HG02642 (cell line): Measurements from ENCODE around the gene RIC1.
A peak's percentile ranks its signal among the peaks of the same experiment; 100 is the strongest.
"Not testable (repeated sequence)": the region's sequence is repeated elsewhere in the genome, so short reads cannot be mapped to it uniquely, and the experiment has no call there.

Source experiments
- ATAC-seq: cut with Tn5 transposase; IDR thresholded peaks from one replicate; pipeline ENCODE4 v1.9.1; 2021; ENCODE audit warnings: mild to moderate bottlenecking; ENCODE audit not compliant: unreplicated experiment, poor library complexity

RIC1 gene, protein sequence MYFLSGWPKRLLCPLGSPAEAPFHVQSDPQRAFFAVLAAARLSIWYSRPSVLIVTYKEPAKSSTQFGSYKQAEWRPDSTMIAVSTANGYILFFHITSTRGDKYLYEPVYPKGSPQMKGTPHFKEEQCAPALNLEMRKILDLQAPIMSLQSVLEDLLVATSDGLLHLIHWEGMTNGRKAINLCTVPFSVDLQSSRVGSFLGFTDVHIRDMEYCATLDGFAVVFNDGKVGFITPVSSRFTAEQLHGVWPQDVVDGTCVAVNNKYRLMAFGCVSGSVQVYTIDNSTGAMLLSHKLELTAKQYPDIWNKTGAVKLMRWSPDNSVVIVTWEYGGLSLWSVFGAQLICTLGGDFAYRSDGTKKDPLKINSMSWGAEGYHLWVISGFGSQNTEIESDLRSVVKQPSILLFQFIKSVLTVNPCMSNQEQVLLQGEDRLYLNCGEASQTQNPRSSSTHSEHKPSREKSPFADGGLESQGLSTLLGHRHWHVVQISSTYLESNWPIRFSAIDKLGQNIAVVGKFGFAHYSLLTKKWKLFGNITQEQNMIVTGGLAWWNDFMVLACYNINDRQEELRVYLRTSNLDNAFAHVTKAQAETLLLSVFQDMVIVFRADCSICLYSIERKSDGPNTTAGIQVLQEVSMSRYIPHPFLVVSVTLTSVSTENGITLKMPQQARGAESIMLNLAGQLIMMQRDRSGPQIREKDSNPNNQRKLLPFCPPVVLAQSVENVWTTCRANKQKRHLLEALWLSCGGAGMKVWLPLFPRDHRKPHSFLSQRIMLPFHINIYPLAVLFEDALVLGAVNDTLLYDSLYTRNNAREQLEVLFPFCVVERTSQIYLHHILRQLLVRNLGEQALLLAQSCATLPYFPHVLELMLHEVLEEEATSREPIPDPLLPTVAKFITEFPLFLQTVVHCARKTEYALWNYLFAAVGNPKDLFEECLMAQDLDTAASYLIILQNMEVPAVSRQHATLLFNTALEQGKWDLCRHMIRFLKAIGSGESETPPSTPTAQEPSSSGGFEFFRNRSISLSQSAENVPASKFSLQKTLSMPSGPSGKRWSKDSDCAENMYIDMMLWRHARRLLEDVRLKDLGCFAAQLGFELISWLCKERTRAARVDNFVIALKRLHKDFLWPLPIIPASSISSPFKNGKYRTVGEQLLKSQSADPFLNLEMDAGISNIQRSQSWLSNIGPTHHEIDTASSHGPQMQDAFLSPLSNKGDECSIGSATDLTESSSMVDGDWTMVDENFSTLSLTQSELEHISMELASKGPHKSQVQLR (N-terminal part only)

DNA sequence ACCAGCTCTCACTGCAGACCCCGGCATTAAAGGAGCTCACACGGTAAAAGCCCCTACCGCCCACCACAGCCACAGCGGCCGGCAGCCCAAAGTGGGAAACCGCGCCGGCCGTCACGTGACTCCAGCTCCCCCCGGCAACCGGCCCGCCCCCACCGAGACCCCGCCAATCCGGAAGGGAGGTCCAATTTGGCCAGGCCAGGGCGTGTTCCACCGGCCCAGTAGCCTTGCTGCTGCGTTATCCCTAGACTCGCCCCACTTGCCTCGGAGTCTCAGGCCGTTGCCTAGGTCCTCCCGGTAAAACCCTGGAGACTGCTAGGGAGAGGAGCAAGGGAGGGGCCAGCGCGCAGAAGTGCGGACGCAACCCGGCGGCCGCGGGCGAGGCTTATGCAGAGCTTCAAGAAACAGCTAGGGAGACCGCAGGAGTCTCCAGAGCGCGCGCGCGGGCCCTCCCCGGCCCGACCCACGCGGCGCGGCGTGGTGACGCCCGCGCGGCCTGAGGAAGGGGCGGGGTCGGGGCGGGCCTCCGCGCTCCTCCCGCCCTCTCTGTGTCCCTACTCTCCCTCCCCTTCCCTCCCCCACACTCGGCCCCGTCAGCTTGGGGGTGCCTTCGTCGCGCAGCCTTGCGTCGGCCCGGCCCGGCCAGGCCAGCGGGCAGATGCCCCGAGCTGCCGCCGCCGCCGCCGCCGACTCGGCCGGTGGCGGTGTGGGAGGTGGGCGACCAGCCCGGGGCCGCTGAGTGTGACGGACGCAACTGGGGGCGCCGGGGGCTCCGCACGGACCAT is at the start of gene RIC1:
TSS of gene RIC1 (plus strand) at position 578 of the 782 bp plus-strand sequence. CDS start at position 781, 203 bp downstream.
- peak; percentile 68 for ATAC-seq

DNA sequence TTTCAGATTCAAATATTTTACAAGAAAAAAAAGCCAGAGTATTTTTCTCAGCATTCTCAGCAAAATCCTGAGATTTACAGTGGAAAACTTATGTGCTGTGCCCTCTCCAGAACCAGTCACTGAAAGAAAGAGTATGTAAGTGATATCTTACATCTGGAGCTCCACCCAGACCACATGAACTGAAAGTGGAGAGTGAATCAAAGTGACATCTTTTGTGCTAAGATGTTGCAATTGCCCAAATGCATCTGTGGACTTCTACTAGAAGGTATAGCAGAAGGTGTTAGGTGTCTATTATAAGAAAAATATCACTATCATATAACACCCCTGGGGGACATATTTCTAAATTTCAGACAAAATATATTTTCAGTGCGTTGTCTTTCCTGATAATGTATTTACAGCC is 49.0 kb upstream of the RIC1 start:
- ATAC-seq, result no peak

DNA sequence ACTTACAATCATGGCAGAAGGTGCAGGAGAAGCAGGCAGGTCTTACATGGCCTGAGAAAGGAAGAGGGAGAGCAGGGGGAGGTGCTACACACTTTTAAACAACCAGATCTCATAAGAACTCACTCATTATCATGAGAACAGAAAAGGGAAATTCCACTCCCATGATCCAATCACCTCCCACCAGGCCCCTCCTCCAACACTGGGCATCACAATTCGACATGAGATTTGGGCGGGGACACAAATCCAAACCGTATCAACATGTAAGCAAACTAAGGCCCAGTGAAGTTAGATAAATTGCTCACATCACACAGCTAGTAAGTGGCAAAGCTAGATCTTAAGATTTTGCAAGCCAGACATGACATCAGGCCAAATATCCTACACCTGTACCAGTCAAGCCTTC is 48.3 kb upstream of the RIC1 start:
- no peak for ATAC-seq

DNA sequence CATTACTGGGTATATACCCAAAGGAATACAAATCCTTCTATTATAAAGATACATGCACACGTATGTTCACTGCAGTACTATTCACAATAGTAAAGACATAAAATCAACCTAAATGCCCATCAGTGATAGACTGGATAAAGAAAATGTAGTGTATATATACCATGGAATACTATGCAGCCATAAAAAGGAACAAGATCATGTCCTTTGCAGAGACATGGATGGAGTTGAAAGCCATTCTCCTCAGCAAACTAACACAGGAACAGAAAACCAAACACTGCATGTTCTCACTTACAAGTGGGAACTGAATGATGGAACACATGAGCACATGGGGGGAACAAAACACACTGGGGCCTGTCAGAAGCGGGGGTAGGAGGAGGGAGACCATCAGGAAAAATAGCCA is 47.2 kb upstream of the RIC1 start:
- ATAC-seq, result not testable (repeated sequence)

DNA sequence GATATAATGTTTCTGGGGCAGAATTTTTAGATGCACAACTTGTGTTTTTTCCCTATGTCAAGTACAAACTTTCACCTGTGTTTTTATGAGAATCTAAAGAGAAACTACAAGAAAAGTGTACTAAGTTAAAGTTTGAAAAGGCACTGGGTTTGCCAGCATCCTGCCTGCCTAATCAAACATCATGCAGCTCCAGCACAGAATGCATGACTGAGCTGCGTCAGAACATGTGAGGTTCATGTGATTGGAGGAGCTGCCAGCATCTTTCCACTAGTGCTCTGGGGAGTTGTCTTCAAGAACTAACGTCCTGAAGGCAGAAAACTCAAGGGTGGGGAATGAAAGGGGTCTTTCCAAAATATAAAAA is 46.1 kb upstream of the RIC1 start:
- peak; percentile 51 for ATAC-seq

DNA sequence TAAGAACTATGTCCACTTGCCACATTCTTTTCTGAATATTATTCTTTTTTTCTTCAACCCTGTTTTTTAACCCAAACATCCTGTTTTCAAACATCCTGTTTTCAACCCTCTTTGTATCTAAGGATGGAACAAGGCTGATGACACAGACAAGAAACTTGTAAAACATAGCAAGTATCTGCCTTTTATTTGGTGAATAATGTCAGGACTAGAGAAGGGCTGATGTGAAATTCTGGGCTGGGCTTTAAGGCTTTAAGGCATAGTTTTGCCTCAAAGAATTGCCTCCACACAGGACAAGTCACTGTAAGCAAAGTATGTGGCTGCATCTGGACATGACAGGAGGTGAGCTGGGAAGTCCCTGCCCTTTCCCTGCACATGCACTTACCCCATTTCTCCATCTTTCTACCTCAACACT is 42.5 kb upstream of the RIC1 start:
- peak; percentile 50 for ATAC-seq

DNA sequence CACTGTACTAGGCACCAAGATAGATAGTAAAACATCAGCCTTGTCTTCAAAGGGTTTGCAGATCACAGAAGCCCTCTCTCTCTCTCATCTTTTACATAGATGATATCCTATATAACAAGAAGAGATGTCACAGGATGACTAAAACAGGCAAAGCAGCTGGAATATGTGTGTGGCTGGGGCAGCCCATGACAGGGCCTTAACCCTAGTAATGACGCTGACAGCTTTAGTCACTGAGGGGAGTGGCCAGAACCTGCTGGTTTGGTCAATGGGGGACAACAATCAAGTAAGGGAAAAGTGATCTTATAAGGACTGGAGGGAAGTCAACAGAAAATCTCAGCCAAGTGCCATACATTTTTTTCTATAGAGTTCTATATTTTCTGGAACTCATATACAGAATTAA is 41.9 kb upstream of the RIC1 start:
- ATAC-seq, result peak; percentile 26

DNA sequence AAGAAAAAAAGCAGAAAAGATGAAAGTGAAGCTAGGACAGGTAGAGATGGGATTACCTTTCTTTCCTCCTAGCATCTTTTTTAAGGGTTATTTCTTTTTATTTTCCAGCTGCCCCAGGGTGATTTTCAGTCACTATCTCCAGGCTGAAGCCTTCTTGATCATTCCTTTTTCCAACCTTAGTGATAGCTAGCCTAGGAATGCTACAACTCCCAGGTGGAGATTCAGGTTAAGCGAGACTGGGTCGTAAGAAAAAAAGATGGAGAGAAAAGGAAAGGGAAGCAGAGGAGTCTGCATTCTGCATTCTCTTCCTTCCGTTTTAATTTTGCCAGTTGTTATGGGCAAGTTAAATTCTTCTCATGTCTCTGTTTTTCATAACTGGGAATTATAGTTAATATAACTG is 36.7 kb upstream of the RIC1 start:
- no peak for ATAC-seq

DNA sequence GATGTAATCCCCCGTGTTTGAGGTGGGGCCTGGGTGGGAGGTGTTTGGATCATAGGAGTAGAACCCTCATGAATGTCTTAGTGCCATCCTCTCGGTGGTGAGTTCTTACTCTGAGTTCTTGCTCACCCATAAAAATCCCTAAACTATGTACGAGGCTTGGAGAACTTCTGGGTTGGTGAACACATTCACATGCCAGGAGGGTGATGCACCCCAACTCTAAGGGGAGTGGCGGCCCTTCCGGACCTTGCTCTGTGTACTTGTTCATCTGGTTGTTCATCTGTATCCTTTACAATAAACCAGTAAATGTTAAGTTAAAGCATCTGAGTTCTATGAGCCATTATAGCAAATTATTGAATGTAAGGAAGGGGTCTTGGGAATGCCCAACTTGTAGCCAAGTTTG is 36.0 kb upstream of the RIC1 start:
- no peak for ATAC-seq

DNA sequence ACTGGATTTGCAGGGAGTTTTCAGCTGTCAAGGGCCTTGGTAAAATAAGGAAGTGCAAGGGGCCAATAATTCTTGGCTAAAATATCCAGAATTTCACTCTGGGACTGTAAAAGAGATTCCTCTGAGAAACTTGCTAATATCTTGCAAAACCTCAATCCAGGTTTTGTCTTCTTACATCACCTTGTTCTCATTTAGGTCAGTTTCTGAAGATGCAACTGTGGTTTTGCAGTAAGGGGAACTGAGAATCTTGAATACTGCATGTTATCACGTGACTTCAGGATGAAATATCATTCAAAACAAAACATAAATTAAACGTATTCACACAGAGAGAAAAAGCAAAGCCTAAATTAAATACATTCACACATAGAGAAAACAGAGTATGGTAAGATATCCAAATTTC is 35.0 kb upstream of the RIC1 start:
- peak; percentile 66 for ATAC-seq

DNA sequence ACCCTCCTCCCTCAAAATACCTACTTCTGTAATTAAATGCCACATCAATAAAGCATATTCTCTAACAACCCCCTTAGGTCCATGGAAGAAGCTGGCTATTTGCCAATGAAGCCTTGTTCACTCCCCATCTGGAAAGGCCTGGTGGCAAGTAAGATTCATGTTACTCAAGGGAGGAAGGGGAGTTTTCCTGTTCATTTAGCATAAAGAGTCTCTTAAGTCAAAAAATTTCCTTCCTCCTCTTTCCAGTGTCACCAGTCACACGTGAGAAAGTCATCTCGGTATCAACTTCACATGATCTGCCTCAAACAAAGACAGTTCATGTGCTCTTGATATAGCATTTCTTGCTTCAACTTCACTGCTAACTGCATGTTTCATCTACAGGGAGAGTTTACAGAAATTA is 32.7 kb upstream of the RIC1 start:
- no peak for ATAC-seq

DNA sequence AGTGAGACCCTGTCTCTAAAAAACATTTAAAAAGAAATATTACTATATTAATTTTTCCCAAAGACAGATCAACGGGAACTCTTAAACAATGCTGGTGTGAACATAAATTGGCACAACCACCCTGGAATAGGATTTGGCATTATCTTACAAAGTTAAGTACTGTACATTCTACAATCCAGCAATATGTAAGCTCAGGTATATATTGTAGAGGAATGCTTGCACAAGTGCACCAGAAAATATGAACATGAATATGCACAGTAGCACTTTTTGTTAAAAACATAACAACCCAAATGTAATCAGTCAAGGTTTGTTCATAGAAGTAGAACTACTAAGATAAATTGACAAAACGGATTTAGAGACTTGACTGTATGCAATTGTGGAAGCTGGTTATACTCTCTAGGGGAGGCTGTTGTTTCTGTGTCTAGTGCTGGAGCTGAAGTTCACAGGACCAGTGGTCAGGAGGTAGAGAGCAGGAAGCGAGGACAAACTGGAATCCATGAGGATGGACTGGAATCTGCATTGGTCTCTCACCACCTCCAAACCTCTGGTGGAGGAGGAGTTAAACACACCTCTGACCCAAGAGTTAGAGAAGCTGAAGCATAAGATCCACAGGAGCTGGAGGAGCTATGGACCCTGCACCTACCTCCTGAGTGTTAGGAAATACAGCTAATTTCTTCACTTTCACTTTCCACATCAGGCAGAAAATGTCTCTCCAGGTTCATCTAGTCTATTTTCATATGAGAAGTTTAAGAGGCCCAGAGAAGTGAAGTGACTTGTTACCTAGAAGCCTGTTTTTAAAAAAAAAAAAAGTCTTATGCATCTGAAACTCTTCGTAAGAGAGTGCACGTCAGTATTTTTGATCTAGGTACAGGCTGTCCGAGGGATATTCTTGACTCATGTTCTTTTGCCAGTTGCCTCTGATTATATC is 20.3 kb upstream of the RIC1 start:
- ATAC-seq, result peak; percentile 72

DNA sequence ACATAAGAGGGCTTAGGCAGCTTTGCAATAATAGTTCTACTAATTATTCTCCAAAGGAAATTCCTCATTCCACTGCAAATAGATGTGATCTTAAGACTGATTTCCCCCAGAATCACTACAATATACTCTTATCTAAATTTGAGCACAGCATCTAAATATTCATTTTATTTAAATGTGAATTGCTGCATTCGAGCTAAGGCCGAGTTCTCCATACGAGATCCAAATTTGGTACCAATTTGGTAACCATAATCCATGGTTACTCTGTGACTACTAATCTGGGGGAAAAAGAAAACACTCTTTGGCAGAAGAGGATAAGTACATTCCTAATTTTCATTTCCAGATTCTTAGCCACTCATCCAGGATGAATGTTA is 19.7 kb upstream of the RIC1 start:
- ATAC-seq, result no peak

DNA sequence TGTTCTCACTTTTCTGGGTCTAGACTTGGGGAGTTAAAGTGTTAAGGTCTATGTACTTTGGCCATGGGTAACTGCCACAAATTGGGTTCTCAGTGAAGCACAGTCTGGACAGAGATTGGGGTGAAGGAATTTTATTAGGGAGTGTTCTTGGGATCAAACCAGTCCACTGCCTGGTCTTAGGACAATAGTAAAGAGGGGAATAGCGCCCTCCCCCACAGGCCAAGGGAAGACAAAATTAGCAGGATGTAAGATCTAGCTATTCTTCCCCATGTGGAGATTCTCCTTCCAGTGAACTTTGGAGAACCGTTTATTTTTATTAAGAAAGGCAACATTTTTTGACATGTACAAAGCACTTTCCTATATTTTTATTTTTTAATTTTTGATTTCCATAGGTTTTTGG is 18.4 kb upstream of the RIC1 start:
- ATAC-seq, result no peak

DNA sequence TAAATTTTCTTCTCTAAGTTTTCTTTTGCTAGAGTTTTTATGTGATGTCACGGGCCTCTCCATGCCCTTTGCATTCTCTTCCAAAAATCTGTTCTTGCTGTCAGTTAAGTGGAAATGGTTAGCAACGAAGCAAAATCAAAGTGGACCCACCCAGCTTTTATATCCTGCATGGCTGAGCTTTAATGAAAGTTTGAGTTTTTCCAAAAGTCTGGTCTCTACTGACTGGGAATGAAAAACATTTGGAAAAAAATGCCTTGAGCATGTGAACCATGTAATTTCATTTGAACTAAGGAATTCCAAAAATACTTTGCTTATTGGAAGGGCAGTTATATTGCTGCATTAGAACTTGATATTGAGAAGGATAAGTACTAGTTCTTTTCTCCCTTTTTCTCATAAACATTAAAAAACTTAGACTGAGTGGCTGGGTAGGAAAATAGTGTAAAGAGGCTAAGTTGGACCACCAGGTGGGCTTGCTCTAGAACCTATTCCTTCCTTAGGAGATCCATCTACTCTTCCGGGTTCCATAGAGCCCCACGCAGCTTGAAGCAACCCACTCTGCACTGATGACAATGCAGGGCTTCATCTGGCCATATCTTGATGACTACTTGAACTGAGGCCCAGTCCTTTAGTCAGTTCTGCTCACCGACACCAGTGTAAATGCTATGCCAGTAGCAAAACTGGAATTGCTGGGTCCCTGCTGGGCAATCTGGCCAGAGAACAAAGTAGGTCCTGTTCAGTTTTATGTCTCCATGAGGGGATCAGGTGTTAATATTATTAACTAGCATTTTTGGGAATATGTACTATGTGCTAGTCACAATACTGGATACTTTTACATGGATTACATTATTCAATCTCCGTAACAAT is 17.4 kb upstream of the RIC1 start:
- no peak for ATAC-seq

DNA sequence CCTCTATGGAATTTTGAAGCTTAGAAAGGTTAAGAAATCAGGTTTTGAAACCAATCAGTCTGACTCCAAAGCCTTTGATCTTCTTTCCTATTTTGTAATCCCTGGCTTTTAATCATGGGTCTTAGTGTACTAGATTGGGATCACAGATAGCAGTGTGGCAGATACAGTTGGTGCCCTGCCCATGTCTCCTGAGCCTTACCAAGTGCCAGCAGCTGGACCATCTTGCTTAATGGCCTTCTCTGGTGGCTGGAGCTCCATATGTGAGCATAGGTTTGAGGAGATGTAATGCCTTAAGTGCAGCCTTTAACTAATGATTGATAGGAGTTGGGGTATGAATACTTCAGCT is 16.7 kb upstream of the RIC1 start:
- ATAC-seq, result no peak

DNA sequence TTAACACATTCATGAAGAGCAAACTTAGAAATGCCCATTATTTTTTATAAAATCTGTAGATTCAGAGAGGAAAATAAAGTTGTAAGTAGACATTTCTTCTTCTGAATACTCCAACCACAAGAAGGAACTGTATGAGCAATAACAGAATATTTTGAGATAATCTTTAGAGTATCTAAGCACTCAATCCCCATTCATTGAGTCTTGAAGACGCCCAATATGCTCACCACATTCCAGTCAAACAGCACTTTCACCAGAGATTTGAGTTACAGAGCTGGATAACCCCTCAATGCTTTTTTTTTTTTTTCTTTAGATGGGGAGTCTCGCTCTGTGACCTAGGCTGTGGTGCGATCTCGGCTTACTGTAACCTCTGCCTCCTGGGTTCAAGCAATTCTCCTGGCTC is 14.7 kb upstream of the RIC1 start:
- ATAC-seq, result no peak

DNA sequence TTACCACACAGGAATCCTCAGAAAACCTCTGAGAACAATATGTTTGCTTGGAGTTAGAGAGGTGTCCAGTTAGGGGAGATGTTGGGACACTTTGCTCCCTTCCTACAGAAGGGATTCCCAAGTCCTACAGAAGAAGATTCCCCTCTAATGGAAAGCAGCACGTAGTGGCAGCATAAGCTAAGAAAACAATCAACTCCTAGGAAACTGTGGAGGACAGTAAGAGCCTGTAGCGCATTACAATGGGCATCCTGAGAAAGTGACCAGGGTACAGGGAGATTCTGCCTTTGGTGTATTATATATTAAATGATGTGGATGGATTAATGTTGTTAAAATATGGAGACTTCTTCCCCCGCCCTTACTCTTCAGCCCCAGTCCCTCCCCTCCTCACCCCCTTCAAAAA is 13.9 kb upstream of the RIC1 start:
- ATAC-seq, result no peak
